ENCODE results near the gene LSMEM2.
A peak's percentile ranks its signal among the peaks of the same experiment; 100 is the strongest.

The LSMEM2 gene

DNA sequence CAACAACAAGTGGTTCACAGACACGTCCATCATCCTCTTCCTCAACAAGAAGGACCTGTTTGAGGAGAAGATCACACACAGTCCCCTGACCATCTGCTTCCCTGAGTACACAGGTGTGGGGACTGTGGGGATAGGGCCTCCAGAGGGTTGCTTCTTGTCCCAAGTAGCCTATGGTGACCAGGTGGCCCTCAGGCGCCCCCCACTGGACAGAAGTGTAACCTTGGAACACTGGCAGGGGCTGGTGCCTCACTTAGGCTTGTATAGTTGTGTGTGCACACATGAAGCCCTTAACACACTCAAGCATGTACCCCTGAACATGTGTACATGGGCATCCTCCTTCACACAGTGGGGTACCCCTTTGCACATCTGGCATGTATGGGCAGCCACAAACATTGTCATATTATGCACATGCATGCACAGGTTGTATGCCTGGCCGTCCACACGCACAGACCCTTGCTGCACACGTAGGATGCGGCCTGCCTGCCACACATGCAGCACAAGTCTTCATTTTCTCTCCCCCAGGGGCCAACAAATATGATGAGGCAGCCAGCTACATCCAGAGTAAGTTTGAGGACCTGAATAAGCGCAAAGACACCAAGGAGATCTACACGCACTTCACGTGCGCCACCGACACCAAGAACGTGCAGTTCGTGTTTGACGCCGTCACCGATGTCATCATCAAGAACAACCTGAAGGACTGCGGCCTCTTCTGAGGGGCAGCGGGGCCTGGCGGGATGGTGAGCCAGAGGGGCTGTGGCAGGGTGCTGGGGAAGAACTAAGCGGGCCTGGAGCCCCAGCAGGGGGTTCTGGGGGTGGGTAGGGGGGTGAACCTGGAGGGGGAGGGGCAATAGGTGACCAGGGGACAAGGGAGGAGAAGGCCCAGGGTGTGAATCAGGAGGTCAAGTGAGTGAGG, 21.7 kb upstream of the LSMEM2 start:
- Mint-ChIP-seq H3K27me3 (ENCODE audit: low read depth, poor library complexity) (no peaks in the 10 kb centered on the region), H3K4me3 (no peak overlapping the region)

DNA sequence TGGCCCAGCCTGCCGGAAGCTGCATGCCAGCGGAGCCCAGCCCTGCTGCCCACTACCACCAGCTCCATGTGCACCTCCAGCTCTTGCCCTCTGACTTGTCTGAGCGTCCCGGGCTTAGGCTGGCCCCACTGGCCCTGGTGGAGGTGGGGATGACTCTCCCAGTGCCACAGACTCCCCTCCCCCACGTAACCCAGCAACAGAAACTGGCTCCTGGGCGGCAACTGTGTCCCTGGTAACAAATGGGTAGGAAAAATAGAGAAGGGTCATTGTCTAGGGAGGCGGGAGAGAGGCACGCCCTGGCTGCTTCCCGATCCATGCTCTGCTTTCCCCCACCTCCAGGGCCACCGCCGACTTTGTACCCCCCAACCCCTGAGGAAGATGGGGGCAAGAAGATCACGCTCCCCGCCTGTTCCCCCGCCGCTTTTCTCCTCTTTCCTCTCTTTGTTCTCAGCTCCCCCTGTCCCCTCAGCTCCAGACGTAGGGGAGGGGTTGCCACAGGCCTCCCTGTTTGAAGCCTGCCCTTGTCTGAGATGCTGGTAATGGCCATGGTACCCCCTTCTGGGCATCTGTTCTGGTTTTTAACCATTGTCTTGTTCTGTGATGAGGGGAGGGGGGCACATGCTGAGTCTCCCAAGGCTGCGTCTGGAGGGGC, 20.7 kb upstream of the LSMEM2 start:
- Mint-ChIP-seq H3K27me3 (ENCODE audit: low read depth, poor library complexity) (peaks cover 2% of the 10 kb centered on the region), H3K9me3 (no peaks in the 10 kb centered on the region), H3K4me1 (peaks cover 55% of the 10 kb centered on the region), H3K36me3 (ENCODE audit: low read depth) (peaks cover 24% of the 10 kb centered on the region), H3K27ac (peak overlapping the region; percentile 82), H3K4me3 (peak overlapping the region; percentile 25)
- DNase-seq, result no peak
- no peak for TF ChIP-seq CTCF (IDR thresholded peaks at IDR 0.05)

More for the DNA sequence above, 21.7 kb upstream of the LSMEM2 start:
- Mint-ChIP-seq H3K9me3 (no peaks in the 10 kb centered on the region), H3K36me3 (ENCODE audit: low read depth) (peaks cover 24% of the 10 kb centered on the region), H3K27ac (no peak overlapping the region), H3K4me1 (peaks cover 46% of the 10 kb centered on the region)
- DNase-seq, result peak; percentile 56
- peak; percentile 42 for TF ChIP-seq CTCF (IDR thresholded peaks at IDR 0.05)

DNA sequence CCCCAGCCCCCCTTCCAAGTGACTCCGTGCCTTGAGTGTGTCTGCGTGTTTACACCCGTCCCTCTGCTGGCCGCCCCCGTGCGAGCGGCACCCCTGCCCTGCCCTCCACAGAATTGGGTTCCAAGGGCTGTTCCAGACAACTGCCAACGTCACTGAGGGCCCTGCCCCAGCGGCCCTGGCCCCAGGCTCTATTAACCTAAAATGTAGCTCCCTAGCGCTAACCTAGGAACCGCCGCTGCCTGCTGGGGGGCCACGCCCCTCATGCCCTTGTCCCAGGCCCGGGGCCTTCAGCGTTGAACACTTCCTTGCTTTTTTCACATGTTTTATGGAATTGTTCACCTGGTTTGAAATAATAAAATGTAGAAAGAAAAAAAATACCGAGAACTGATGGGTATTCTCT, 19.9 kb upstream of the LSMEM2 start:
- no peak for DNase-seq
- peaks cover 2% of the 10 kb centered on the region for H3K27me3 Mint-ChIP-seq (ENCODE audit: low read depth, poor library complexity)
- no peak overlapping the region for H3K27ac Mint-ChIP-seq
- H3K36me3 Mint-ChIP-seq (ENCODE audit: low read depth), result peaks cover 17% of the 10 kb centered on the region
- H3K9me3 Mint-ChIP-seq, result no peaks in the 10 kb centered on the region
- no peak for TF ChIP-seq CTCF (IDR thresholded peaks at IDR 0.05)
- H3K4me1 Mint-ChIP-seq, result peaks cover 58% of the 10 kb centered on the region
- H3K4me3 Mint-ChIP-seq, result no peak overlapping the region

GRCh38 chr3:50259432-50260026, 19.4 kb upstream of the LSMEM2 start:
- peak overlapping the region; percentile 68 for H3K4me3 Mint-ChIP-seq
- no peak for DNase-seq
- peaks cover 2% of the 10 kb centered on the region for H3K27me3 Mint-ChIP-seq (ENCODE audit: low read depth, poor library complexity)
- H3K27ac Mint-ChIP-seq, result peak overlapping the region; percentile 86
- TF ChIP-seq CTCF (IDR thresholded peaks at IDR 0.05), result no peak
- H3K4me1 Mint-ChIP-seq, result peaks cover 63% of the 10 kb centered on the region
- H3K36me3 Mint-ChIP-seq (ENCODE audit: low read depth), result peaks cover 17% of the 10 kb centered on the region
- H3K9me3 Mint-ChIP-seq, result no peaks in the 10 kb centered on the region

GRCh38 chr3:50260027-50260941, 18.6 kb upstream of the LSMEM2 start:
- TF ChIP-seq CTCF (IDR thresholded peaks at IDR 0.05), result peak; percentile 96
- peak; percentile 96 for DNase-seq
- Mint-ChIP-seq H3K27ac (peak overlapping the region; percentile 96), H3K27me3 (ENCODE audit: low read depth, poor library complexity) (peaks cover 2% of the 10 kb centered on the region), H3K36me3 (ENCODE audit: low read depth) (peaks cover 17% of the 10 kb centered on the region), H3K9me3 (no peaks in the 10 kb centered on the region), H3K4me3 (peak overlapping the region; percentile 68), H3K4me1 (peaks cover 70% of the 10 kb centered on the region)
